ENCODE measurements around the gene KASH5.

- TF ChIP-seq CTCF (IDR thresholded peaks at IDR 0.05): no peak
- TF ChIP-seq POLR2A (IDR thresholded peaks at IDR 0.05): no peak
Measured at GRCh38 chr19:49432141-49433073, 44.4 kb downstream of the KASH5 start.
